Esophagus squamous epithelium (tissue), 5 donors: Measurements from ENCODE around the gene DRD5. TPM values are rescaled to one million over a fixed set of nuclear protein-coding genes. Genes with fewer than 3 reads are reported as not detected.
"Not testable (repeated sequence)": the region's sequence is repeated elsewhere in the genome, so short reads cannot be mapped to it uniquely, and the experiment has no call there.

Experiments
- DNase-seq: peaks from one replicate; lab custom pipeline; 2025; lab: John Stamatoyannopoulos, UW
- H3K27ac ChIP-seq, 4 donors: fragments of 200-600 bp; sonication (generic); one replicate each; pipeline ENCODE4 v1.5.1; 2016 to 2019; ENCODE audit warnings: mild to moderate bottlenecking in 1 of 4
- H3K27me3 ChIP-seq, 4 donors: fragments of 200-600 bp; sonication (generic); 1 replicate in 3 of 4; 2 replicates in 1 of 4; pipeline versions ENCODE4 v1.5.1 to v1.6.0; 2017 to 2021; ENCODE audit warnings: antibody characterized with exemption in 1 of 4
- H3K36me3 ChIP-seq, 3 donors: fragments of 200-600 bp; sonication (generic); one replicate each; pipeline ENCODE4 v1.5.1; 2016 to 2019
- H3K4me1 ChIP-seq, 3 donors: fragments of 200-600 bp; sonication (generic); one replicate each; pipeline ENCODE4 v1.5.1; 2017 to 2019
- H3K4me3 ChIP-seq, 4 donors: fragments of 200-600 bp; sonication (generic); 1 replicate in 3 of 4; 2 replicates in 1 of 4; pipeline ENCODE4 v1.5.1; 2016 to 2019; ENCODE audit warnings: mild to moderate bottlenecking in 2 of 4, moderate library complexity in 1 of 4
- H3K9me3 ChIP-seq, 3 donors: fragments of 200-600 bp; sonication (generic); one replicate each; pipeline ENCODE4 v1.5.1; 2016 to 2019
- CTCF ChIP-seq, 6 experiments: fragments of 450-650 bp in 4 of 6; fragments of 200-600 bp in 2 of 6; sonication (generic) in 2 of 6; IDR thresholded peaks; one replicate each; pipeline ENCODE4 v1.5.1; 2016 to 2019; ENCODE audit warnings: antibody characterized with exemption in 6 of 6, mild to moderate bottlenecking in 4 of 6, moderate library complexity in 4 of 6
- POLR2A ChIP-seq, 4 donors: fragments of 450-650 bp; IDR thresholded peaks; one replicate each; pipeline ENCODE4 v1.6.1; 2017; ENCODE audit warnings: antibody characterized with exemption in 4 of 4, mild to moderate bottlenecking in 4 of 4, moderate library complexity in 3 of 4
- WGBS, 2 donors: methylation state at CpG; one replicate each; pipeline ENCODE4 v1.1.5; 2018; 5-methylcytosine and 5-hydroxymethylcytosine counted together
- intact Hi-C: fragments of 100-400 bp; cut with DNase I; formaldehyde crosslinking; loops from one replicate; pipeline ENCODE4 v1.15.0; 2022
- total RNA-seq, 4 donors: library from RNA; depleted of rRNA; stranded (reverse); fragments of >200 nt; gene quantifications; one replicate each; pipeline ENCODE4 v1.1.0, GENCODE V29; 2016
- donor health status: DM: yes; HTN: yes; CAD: no.

The DRD5 gene
- total RNA-seq, 4 donors from 2014 or later: not detected

- Histone ChIP-seq H3K4me3 (no peak overlapping the region), H3K27me3 (peaks cover 0 to 14% (median 0%) of the 10 kb centered on the region in 4 donors), H3K4me1 (no peaks in the 10 kb centered on the region), H3K36me3 (no peaks in the 10 kb centered on the region), H3K27ac (peak overlapping the region in 1 of 4 donors; percentile 59), H3K9me3 (no peaks in the 10 kb centered on the region)
- DNase-seq: no peak
- TF ChIP-seq CTCF (IDR thresholded peaks at IDR 0.05): no peak
- no peak for TF ChIP-seq POLR2A (IDR thresholded peaks at IDR 0.05)
- WGBS, 2 donors: 42% methylated on average over 1 of the region's 1 CpG; no CpG with 5 or more reads in 1 of the 2 donors
- intact Hi-C loops: no loop called here
Measured at GRCh38 chr4:9771034-9771433, 10.4 kb upstream of the DRD5 start.

DNA sequence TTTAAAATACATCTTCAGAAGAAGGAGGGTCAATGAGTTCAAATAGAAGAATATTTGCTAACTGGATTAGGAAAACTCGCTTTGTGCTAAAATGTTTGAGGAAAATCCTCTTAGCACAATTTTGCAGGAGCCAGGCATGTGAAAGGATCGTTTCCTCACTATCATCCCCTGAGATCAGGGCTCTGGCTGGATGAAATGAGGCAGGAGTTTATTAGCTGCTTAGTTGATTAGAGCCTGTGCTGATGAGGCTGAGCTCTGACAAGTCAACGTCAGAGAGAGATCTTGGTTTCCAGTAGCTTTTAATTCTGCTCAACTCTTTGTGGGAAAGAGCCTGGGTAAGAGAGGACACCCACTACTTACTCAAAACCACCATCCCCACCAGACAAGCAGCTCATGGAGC, 8.0 kb upstream of the DRD5 start:
- H3K27ac ChIP-seq: no peak overlapping the region
- H3K36me3 ChIP-seq: no peaks in the 10 kb centered on the region
- 66 to 71% methylated on average over 3 of the region's 3 CpGs for WGBS, 2 donors
- no peaks in the 10 kb centered on the region for H3K9me3 ChIP-seq
- H3K4me1 ChIP-seq: no peaks in the 10 kb centered on the region
- no peak for DNase-seq
- TF ChIP-seq CTCF (IDR thresholded peaks at IDR 0.05) (no peak), POLR2A (IDR thresholded peaks at IDR 0.05) (no peak)
- no peak overlapping the region for H3K4me3 ChIP-seq
- intact Hi-C loops: no loop called here
- H3K27me3 ChIP-seq: peaks cover 0 to 10% (median 0%) of the 10 kb centered on the region in 4 donors

DNA sequence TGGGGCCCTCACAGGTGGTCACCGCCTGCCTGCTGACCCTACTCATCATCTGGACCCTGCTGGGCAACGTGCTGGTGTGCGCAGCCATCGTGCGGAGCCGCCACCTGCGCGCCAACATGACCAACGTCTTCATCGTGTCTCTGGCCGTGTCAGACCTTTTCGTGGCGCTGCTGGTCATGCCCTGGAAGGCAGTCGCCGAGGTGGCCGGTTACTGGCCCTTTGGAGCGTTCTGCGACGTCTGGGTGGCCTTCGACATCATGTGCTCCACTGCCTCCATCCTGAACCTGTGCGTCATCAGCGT, 652 bp downstream of the DRD5 start:
- Histone ChIP-seq H3K27ac (no peak overlapping the region), H3K4me1 (peaks cover 0 to 7% (median 0%) of the 10 kb centered on the region in 3 donors), H3K4me3 (peak overlapping the region in 1 of 4 donors; percentile 42), H3K36me3 (no peaks in the 10 kb centered on the region), H3K27me3 (peaks cover 0 to 47% (median 0%) of the 10 kb centered on the region in 4 donors), H3K9me3 (no peaks in the 10 kb centered on the region)
- WGBS, 2 donors: 87% methylated on average over 3 of the region's 22 CpGs; no CpG with 5 or more reads in 1 of the 2 donors
- intact Hi-C loops: no loop called here
- no peak for DNase-seq
- no peak for TF ChIP-seq CTCF (IDR thresholded peaks at IDR 0.05)
- TF ChIP-seq POLR2A (IDR thresholded peaks at IDR 0.05): no peak

DNA sequence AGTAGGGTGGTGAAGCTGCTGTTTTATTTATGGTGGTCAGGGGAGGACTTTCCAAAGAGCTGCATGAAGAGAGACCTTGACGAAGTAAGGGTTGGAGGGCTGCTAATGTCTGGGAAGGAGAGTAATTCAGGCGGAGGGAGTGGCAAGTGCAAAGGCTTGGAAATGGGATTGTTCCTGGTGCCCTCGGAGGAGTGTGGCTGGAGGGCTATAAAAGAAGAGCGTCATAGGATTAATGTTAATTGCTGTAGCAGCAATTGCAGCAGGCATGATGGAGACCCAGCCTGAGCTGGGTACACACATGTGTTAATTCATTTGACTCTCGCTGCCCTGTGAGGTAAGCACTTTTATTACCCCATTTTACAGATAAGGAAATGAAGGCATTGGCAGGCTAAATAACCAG, 4.5 kb downstream of the DRD5 start:
- H3K36me3 ChIP-seq, H3K4me1 ChIP-seq, H3K27ac ChIP-seq, DNase-seq, H3K9me3 ChIP-seq, H3K4me3 ChIP-seq, intact Hi-C loops: not testable (repeated sequence)
- WGBS, 2 donors: 69 to 82% methylated on average over 5 of the region's 5 CpGs
- H3K27me3 ChIP-seq: peaks cover 0 to 33% (median 0%) of the 10 kb centered on the region in 4 donors

DNA sequence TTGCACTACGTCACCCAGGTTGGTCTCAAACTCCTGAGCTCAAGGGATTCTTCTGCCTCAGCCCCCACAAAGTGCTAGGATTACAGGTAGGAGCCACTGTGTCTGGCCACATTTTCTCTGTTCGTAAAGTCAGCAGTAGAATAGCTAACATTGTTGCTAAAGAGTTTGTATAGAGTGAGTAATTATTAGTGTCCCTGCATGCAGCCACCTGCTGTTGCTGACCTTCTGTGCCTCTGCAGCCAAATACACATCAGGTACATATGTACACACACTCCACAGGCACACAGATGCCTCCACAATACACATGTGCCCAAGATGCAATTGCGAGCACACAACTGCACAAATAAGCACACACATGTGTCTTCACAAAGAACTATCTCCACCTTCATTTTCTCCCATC, 10.9 kb downstream of the DRD5 start:
- intact Hi-C loops: no loop called here
- Histone ChIP-seq H3K9me3 (no peaks in the 10 kb centered on the region), H3K4me1 (no peaks in the 10 kb centered on the region), H3K4me3 (no peak overlapping the region), H3K27ac (no peak overlapping the region), H3K36me3 (no peaks in the 10 kb centered on the region), H3K27me3 (no peaks in the 10 kb centered on the region)
- no peak for DNase-seq
- TF ChIP-seq CTCF (IDR thresholded peaks at IDR 0.05) (no peak), POLR2A (IDR thresholded peaks at IDR 0.05) (no peak)
- 81 to 92% methylated on average over 3 of the region's 3 CpGs for WGBS, 2 donors

DNA sequence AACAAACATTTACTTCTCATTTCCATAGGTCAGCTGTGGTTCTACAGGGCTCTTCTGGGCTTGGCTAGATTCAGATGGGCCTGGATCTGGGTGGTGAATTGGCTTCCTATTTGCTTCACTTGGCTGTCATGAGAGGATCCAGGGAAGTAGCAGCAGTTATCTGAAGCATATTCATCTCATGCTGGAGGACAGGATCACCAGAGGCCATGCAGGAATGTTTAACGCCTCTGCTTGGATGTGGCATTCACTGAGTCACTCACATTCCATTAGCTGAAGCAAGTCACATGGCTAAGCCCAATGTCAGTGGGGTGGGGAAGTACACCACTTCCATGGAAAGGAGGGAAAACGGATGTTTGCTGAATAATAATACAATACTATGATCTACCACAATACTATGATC, 15.2 kb downstream of the DRD5 start:
- H3K4me3 ChIP-seq, H3K9me3 ChIP-seq, DNase-seq, H3K4me1 ChIP-seq, intact Hi-C loops, H3K27me3 ChIP-seq, H3K27ac ChIP-seq, H3K36me3 ChIP-seq: not testable (repeated sequence)
- 7 to 39% methylated on average over 1 to 2 of the region's 2 CpGs for WGBS, 2 donors
